AG10803 (cell line): ENCODE results near the gene CARS2.
"Not testable (repeated sequence)": the region's sequence is repeated elsewhere in the genome, so short reads cannot be mapped to it uniquely, and the experiment has no call there.

Experiments used
- DNase-seq: peaks from one replicate; pipeline ENCODE4 v3.0.0; 2010; ENCODE audit warnings: low read depth
- H3K4me3 ChIP-seq: 2 replicates; pipeline ENCODE4 v1.5.1; 2011; ENCODE audit warnings: mild to moderate bottlenecking, low read length, control low read depth
- CTCF ChIP-seq: conservative IDR thresholded peaks from 2 replicates; pipeline ENCODE4 v1.5.1; 2011; ENCODE audit warnings: mild to moderate bottlenecking, low read length, control low read depth, inconsistent platforms

CARS2 gene

GRCh38 chr13:110661256-110661655 is 44.7 kb downstream of the CARS2 start:
- DNase-seq: no peak
- no peak overlapping the region for H3K4me3 ChIP-seq
- TF ChIP-seq CTCF: no peak

GRCh38 chr13:110658218-110658911 is 47.6 kb downstream of the CARS2 start:
- not testable (repeated sequence) for DNase-seq, H3K4me3 ChIP-seq

- DNase-seq: no peak
- no peak for TF ChIP-seq CTCF
- H3K4me3 ChIP-seq: no peak overlapping the region
These were observed 48.7 kb downstream of the CARS2 start for GRCh38 chr13:110657196-110657595.

GRCh38 chr13:110653851-110654250 is 52.1 kb downstream of the CARS2 start:
- H3K4me3 ChIP-seq: no peak overlapping the region
- TF ChIP-seq CTCF: no peak
- no peak for DNase-seq

- no peak for DNase-seq
- H3K4me3 ChIP-seq: no peak overlapping the region
- TF ChIP-seq CTCF: no peak
These were observed 52.6 kb downstream of the CARS2 start for GRCh38 chr13:110653271-110653670.

- no peak overlapping the region for H3K4me3 ChIP-seq
- DNase-seq: no peak
- no peak for TF ChIP-seq CTCF
These were observed 53.2 kb downstream of the CARS2 start for GRCh38 chr13:110652764-110653163.

- TF ChIP-seq CTCF: no peak
- DNase-seq: no peak
- H3K4me3 ChIP-seq: no peak overlapping the region
These were observed 53.6 kb downstream of the CARS2 start for GRCh38 chr13:110652231-110652730.
